NCI-H128 (cell line): ENCODE measurements around the gene SYNPR.
A peak's percentile ranks its signal among the peaks of the same experiment; 100 is the strongest.

Source experiments
- DNase-seq: peaks from one replicate; lab custom pipeline; 2025; ENCODE audit not compliant: unreplicated experiment; lab: John Stamatoyannopoulos, UW

SYNPR gene

GRCh38 chr3:63462732-63463131 lies 184.6 kb downstream of the SYNPR start:
- DNase-seq: no peak

- peak; percentile 1 for DNase-seq
Measured at GRCh38 chr3:63467392-63467791, 189.3 kb downstream of the SYNPR start.

GRCh38 chr3:63470745-63471144 lies 192.6 kb downstream of the SYNPR start:
- no peak for DNase-seq

- DNase-seq: no peak
Measured at GRCh38 chr3:63471781-63472180, 193.7 kb downstream of the SYNPR start.

GRCh38 chr3:63473641-63474166 lies 195.6 kb downstream of the SYNPR start:
- no peak for DNase-seq

- DNase-seq: no peak
Measured at GRCh38 chr3:63474828-63475518, 196.9 kb downstream of the SYNPR start.

GRCh38 chr3:63477494-63478129 lies 199.5 kb downstream of the SYNPR start:
- DNase-seq: no peak

GRCh38 chr3:63478990-63479660 lies 201.0 kb downstream of the SYNPR start:
- no peak for DNase-seq

- DNase-seq: no peak
Measured at GRCh38 chr3:63479661-63480035, 201.5 kb downstream of the SYNPR start.

- DNase-seq: no peak
Measured at GRCh38 chr3:63481627-63482026, 203.5 kb downstream of the SYNPR start.

- no peak for DNase-seq
Measured at GRCh38 chr3:63482341-63482740, 204.2 kb downstream of the SYNPR start.

- no peak for DNase-seq
Measured at GRCh38 chr3:63492464-63492863, 214.4 kb downstream of the SYNPR start.

- DNase-seq: no peak
Measured at GRCh38 chr3:63493101-63493500, 215.0 kb downstream of the SYNPR start.

- DNase-seq: no peak
Measured at GRCh38 chr3:63494646-63495045, 216.5 kb downstream of the SYNPR start.

- DNase-seq: no peak
Measured at GRCh38 chr3:63497641-63498040, 219.5 kb downstream of the SYNPR start.

- no peak for DNase-seq
Measured at GRCh38 chr3:63500196-63500595, 222.1 kb downstream of the SYNPR start.

- no peak for DNase-seq
Measured at GRCh38 chr3:63508305-63508704, 230.2 kb downstream of the SYNPR start.

- DNase-seq: no peak
Measured at GRCh38 chr3:63508771-63509170, 230.7 kb downstream of the SYNPR start.

GRCh38 chr3:63513791-63514190 lies 235.7 kb downstream of the SYNPR start:
- DNase-seq: no peak

GRCh38 chr3:63514678-63515077 lies 236.6 kb downstream of the SYNPR start:
- DNase-seq: no peak

GRCh38 chr3:63519426-63519825 lies 241.3 kb downstream of the SYNPR start:
- no peak for DNase-seq

GRCh38 chr3:63521657-63522056 lies 243.5 kb downstream of the SYNPR start:
- no peak for DNase-seq
